ENCODE measurements around the gene RSPRY1. TPM values are rescaled to one million over a fixed set of nuclear protein-coding genes. Genes with fewer than 3 reads are reported as not detected.

Gene RSPRY1
- total RNA-seq, 1 donor from 2014 or later: 46.6 TPM

- H3K9me3 Mint-ChIP-seq: no peaks in the 10 kb centered on the region
- Histone ChIP-seq H3K4me1 (peaks cover 20% of the 10 kb centered on the region), H3K27ac (peak overlapping the region; percentile 69), H3K79me2 (ENCODE audit: low read depth) (peaks cover 92% of the 10 kb centered on the region), H2AFZ (replicated peaks) (no peak overlapping the region), H3K9ac (no peak overlapping the region), H4K20me1 (ENCODE audit: low read depth) (peaks cover 24% of the 10 kb centered on the region), H3K36me3 (no peaks in the 10 kb centered on the region), H3K4me3 (peak overlapping the region; percentile 5), H3F3A (ENCODE audit: low read depth) (peaks cover 24% of the 10 kb centered on the region), H3K9me3 (ENCODE audit: low read depth) (no peaks in the 10 kb centered on the region), H3K4me2 (peak overlapping the region; percentile 58), H3K27me3 (no peaks in the 10 kb centered on the region)
- H3K27ac Mint-ChIP-seq: no peak overlapping the region
- no peaks in the 10 kb centered on the region for H3K36me3 Mint-ChIP-seq
- H3K4me3 Mint-ChIP-seq: no peak overlapping the region
- DNase-seq (ENCODE audit: low spot score): peak; percentile 54
- TF ChIP-seq EZH2phosphoT487 (IDR thresholded peaks at IDR 0.05) (no peak), CTCF (IDR thresholded peaks at IDR 0.05) (no peak), EZH2 (IDR thresholded peaks at IDR 0.05) (no peak)
- peaks cover 16% of the 10 kb centered on the region for H3K4me1 Mint-ChIP-seq
- H3K27me3 Mint-ChIP-seq (ENCODE audit: insufficient read depth, low read depth): no peaks in the 10 kb centered on the region
Measured at GRCh38 chr16:57178793-57179212, 7.3 kb upstream of the RSPRY1 start.

- H3K79me2 ChIP-seq (ENCODE audit: low read depth): peaks cover 93% of the 10 kb centered on the region
- TF ChIP-seq EZH2 (IDR thresholded peaks at IDR 0.05): no peak
- no peak for TF ChIP-seq EZH2phosphoT487 (IDR thresholded peaks at IDR 0.05)
- TF ChIP-seq CTCF (IDR thresholded peaks at IDR 0.05): no peak
- no peak overlapping the region for H3K9ac ChIP-seq
Measured at GRCh38 chr16:57179215-57179828, 6.8 kb upstream of the RSPRY1 start.

GRCh38 chr16:57184113-57184512, 2.0 kb upstream of the RSPRY1 start:
- Mint-ChIP-seq H3K27ac (no peak overlapping the region), H3K36me3 (no peaks in the 10 kb centered on the region), H3K27me3 (ENCODE audit: insufficient read depth, low read depth) (no peaks in the 10 kb centered on the region), H3K4me1 (peaks cover 32% of the 10 kb centered on the region), H3K9me3 (no peaks in the 10 kb centered on the region), H3K4me3 (peak overlapping the region; percentile 100)
- H3K9me3 ChIP-seq (ENCODE audit: low read depth): no peaks in the 10 kb centered on the region
- H3K4me1 ChIP-seq: peaks cover 32% of the 10 kb centered on the region
- DNase-seq (ENCODE audit: low spot score): no peak
- TF ChIP-seq EZH2phosphoT487 (IDR thresholded peaks at IDR 0.05) (no peak), EZH2 (IDR thresholded peaks at IDR 0.05) (no peak), CTCF (IDR thresholded peaks at IDR 0.05) (no peak)
- peak overlapping the region; percentile 97 for H3K4me3 ChIP-seq
- peaks cover 30% of the 10 kb centered on the region for H4K20me1 ChIP-seq (ENCODE audit: low read depth)
- H3K36me3 ChIP-seq: no peaks in the 10 kb centered on the region
- peaks cover 18% of the 10 kb centered on the region for H3F3A ChIP-seq (ENCODE audit: low read depth)
- H3K4me2 ChIP-seq: peak overlapping the region; percentile 97
- H3K9ac ChIP-seq: no peak overlapping the region
- peaks cover 95% of the 10 kb centered on the region for H3K79me2 ChIP-seq (ENCODE audit: low read depth)
- no peak overlapping the region for H3K27ac ChIP-seq
- no peak overlapping the region for H2AFZ ChIP-seq (replicated peaks)
- no peaks in the 10 kb centered on the region for H3K27me3 ChIP-seq

More at GRCh38 chr16:57179215-57179828, 6.8 kb upstream of the RSPRY1 start:
- no peaks in the 10 kb centered on the region for H3K27me3 Mint-ChIP-seq (ENCODE audit: insufficient read depth, low read depth)
- DNase-seq (ENCODE audit: low spot score): no peak
- peak overlapping the region; percentile 58 for H3K4me2 ChIP-seq
- no peak overlapping the region for H2AFZ ChIP-seq (replicated peaks)
- H3K27ac ChIP-seq: peak overlapping the region; percentile 69
- H3K4me1 ChIP-seq: peaks cover 25% of the 10 kb centered on the region
- no peak overlapping the region for H3K4me3 Mint-ChIP-seq
- peaks cover 24% of the 10 kb centered on the region for H3F3A ChIP-seq (ENCODE audit: low read depth)
- H3K36me3 Mint-ChIP-seq: no peaks in the 10 kb centered on the region
- H3K27ac Mint-ChIP-seq: no peak overlapping the region
- no peaks in the 10 kb centered on the region for H3K36me3 ChIP-seq
- peaks cover 19% of the 10 kb centered on the region for H3K4me1 Mint-ChIP-seq
- H3K4me3 ChIP-seq: peak overlapping the region; percentile 5
- H3K9me3 ChIP-seq (ENCODE audit: low read depth): no peaks in the 10 kb centered on the region
- H4K20me1 ChIP-seq (ENCODE audit: low read depth): peaks cover 24% of the 10 kb centered on the region
- H3K9me3 Mint-ChIP-seq: no peaks in the 10 kb centered on the region
- no peaks in the 10 kb centered on the region for H3K27me3 ChIP-seq

Data from neural progenitor cell (in vitro differentiated cells).